Testis (tissue), 2 donors: ENCODE measurements around the gene GMPS.

Source experiments
- CTCF ChIP-seq, 3 experiments: fragments of 450-650 bp in 2 of 3; fragments of 200-600 bp in 1 of 3; sonication (generic) in 1 of 3; IDR thresholded peaks; one replicate each; pipeline ENCODE4 v1.5.1; 2016 to 2019; ENCODE audit warnings: antibody characterized with exemption in 3 of 3, mild to moderate bottlenecking in 2 of 3, moderate library complexity in 1 of 3
- POLR2A ChIP-seq: fragments of 450-650 bp; IDR thresholded peaks from one replicate; pipeline ENCODE4 v1.6.1; 2017; ENCODE audit warnings: antibody characterized with exemption, mild to moderate bottlenecking, moderate library complexity

GRCh38 chr3:155991847-155992246, 121.4 kb downstream of the GMPS start:
- no peak for TF ChIP-seq CTCF (IDR thresholded peaks at IDR 0.05)
- no peak for TF ChIP-seq POLR2A
